Measurements from ENCODE around the gene CNNM2.
"Not testable (repeated sequence)": the region's sequence is repeated elsewhere in the genome, so short reads cannot be mapped to it uniquely, and the experiment has no call there.

CNNM2 gene

DNA sequence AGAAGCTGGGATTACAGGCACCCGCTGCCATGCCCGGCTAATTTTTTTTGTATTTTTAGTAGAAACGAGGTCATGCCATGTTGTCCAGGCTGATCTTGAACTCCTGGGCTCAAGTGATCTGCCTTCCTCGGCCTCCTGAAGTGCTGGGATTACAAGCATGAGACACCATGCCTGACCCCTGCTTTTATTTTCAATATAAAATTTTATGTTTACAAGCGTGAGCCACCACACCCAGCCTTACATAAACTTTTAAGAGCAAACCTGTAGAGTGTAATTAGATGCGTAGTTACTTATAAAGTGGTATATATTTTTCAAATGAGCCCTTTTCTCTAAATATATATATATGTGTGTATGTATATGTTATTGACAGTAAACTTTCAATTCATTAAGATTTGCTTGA lies 8.7 kb downstream of the CNNM2 start:
- no peak for DNase-seq (ENCODE audit: low read depth)

DNA sequence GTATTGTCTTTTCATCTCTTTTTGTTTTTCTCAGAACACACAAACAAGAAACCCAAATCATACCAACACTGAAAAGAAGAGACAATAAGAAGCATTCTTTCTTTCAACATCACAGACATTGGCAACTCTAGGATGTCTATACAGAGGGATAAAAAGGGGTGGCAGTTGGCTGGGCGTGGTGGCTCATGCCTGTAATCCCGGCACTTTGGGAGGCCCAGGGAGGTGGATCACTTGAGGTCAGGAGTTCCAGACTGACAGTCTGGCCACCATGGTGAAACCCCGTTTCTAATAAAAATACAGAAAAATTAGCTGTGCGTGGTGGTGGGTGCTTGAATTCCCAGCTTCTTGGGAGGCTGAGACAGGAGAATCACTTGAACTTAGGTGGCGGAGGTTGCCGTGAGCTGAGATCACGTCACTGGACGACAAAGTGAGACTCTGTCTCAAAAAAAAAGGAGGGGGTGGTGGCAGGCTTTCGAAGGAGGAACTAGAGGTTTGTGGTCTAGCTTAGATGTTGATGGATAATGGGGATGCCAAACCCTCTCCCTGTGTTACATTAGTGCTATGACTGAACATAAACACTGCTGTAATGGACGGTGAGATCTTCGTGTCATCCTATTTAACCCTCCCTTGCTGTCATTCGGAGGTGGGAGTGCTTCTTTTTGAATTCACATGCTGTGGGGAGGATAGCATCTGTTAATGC lies 9.4 kb downstream of the CNNM2 start:
- DNase-seq (ENCODE audit: low read depth) = no peak

DNA sequence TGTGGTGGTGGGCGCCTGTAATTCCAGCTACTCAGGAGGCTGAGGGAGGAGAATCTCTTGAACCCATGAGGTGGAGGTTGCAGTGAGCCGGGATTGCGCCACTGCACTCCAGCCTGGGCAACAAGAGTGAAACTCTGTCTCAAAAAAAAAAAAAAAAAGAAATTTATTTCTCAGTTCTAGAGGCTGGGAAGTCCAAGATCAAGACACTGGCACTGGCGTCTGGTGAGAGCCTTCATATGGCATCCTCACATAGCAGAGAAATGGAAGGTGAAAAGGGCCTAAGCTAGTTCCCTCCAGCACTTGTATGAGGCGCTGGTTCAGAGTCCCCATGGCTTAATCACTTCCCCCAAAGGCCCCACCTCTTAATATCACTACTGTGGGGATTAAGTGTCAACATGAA lies 10.3 kb downstream of the CNNM2 start:
- not testable (repeated sequence) for DNase-seq (ENCODE audit: low read depth)

DNA sequence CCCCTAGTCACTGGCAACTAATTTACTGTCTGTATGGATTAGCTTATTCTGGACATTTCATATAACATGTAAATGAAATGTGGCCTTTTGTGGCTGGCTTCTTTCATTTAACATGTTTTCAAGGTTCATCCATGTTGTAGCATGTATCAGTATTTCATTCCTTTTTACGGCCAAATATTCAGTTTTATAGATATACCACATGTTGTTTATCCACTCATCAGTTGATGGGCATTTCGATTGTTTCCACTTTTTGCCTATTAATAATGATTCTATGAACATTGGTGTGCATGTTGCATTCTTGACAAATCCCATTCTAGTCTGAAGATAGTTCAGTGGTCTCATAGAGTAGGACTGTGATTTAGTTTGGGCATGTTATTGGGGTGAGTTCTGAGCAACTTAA lies 12.6 kb downstream of the CNNM2 start:
- no peak for DNase-seq (ENCODE audit: low read depth)

DNA sequence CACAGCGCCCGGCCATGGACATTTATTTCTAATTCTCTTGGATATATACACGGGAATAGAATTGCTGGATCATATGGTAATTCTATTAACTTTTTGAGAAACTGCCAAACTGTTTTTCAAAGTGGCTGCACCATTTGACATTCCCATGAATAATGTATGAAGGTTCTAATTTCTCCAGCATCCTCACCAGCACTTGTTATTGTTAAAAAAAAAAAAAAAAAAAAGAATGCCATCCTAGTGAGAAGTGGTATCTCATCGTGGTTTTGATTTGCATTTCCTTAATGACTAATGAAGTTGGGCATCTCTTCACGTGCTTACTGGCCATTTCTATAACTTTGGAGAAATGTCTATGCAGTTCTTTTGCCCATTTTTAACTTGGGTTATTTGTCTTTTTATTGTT lies 13.5 kb downstream of the CNNM2 start:
- no peak for DNase-seq (ENCODE audit: low read depth)

DNA sequence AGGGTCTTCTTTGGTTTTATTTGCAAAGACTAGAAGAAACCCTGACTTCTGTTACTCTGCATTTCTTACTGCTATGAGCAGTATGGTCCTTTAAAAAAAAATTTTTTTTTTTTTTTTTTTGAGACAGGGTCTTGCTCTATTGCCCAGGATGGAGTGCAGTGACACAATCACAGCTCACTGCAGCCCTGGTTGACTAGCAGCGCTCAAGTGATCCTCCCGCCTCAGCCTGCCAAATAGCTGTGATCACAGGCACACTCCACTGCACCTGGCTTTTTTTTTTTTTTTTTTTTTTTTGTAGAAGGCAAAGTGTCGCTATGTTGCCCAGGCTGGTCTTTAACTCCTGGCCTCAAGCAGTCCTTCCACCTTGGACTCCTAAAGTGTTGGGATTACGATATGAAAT lies 17.4 kb downstream of the CNNM2 start:
- DNase-seq (ENCODE audit: low read depth) = no peak

DNA sequence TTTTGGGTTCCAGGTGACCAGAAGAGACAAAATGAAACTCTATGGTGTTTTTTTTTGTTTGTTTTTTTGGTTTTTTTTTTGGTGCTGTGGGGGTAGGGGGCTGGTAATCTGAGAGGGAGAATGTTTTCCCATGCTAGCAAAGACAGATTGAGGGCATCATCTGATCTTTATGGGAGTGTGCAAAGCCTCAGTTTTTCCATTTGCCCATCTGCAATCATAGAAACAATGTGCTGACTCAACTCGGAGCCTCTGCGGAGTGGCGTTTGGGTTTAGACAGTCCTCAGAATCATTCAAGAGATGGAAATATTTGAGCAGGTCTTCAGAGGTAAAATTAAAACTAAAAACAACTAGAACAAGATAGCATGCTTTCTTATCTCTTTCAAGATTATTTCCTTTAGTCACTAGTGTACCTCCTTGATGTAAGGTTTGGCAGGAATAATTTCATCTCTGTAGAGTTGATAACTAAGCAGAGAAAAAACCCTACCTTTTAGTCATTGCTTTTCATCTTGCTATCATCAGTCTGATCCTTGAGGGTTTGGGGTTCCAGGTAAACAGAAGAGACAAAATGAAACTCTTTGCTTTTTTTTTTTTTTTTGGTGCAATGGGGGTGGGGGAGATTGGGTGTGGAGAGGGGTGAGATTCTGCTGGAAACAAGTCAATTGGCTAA lies 18.0 kb downstream of the CNNM2 start:
- no peak for DNase-seq (ENCODE audit: low read depth)

DNA sequence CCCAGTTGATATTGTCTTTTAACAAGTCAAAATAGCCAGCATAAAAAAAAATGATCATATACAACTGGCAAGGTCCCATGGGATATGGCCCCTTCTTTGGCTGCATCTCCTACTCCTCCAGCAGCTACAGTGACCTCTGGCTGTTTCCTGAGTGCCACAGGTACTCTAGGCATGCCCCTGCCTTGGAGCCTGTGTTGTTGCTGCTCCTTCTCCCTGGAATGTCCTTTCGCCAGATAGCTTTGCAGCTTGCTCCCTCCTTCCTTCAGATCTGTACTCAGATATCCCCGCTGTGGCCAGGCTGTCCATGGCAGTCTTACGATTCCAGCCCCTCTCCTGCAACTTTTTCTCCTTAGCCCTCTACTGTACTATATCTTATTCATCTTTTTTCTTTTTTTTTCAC lies 23.3 kb downstream of the CNNM2 start:
- DNase-seq (ENCODE audit: low read depth) = no peak

DNA sequence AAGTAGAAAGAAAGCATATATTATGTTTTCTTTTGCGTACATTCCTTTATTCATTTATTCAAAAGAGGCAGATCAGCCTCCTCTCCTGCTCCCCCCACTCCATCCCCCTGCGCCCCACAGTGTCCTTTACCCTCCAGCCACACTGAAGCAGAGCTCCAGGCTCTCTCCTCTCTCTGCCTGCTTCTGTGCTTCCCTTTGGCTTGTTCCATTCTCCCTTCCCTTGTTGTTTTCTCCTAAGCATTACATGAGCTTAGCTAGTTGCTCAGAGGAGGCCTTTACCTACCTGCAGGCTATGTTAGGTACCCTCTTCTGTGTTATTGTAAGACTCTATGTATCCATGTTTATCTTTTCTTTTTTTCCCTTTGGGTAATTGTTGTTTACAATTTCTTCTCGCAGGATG lies 27.4 kb downstream of the CNNM2 start:
- DNase-seq (ENCODE audit: low read depth) = no peak

DNA sequence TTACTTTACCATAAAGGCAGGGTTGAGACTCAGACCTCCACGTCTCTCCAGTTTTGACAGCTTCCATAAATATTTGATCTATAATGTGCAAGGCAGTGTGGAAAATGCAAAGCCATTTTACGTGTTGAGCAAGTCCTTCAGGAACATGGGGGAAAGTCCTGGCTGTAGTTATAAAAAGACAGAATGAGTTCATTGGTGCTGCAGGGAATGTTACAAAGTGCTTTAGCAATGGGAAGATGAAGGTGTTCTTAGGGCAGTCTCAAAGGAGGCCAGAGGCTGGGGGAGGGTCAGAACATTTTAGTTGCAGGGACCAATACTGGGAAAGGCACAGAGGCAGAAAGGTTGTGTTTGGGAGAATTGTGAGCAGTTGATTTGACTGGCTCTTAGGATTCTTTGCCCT lies 27.9 kb downstream of the CNNM2 start:
- DNase-seq (ENCODE audit: low read depth) = no peak

DNA sequence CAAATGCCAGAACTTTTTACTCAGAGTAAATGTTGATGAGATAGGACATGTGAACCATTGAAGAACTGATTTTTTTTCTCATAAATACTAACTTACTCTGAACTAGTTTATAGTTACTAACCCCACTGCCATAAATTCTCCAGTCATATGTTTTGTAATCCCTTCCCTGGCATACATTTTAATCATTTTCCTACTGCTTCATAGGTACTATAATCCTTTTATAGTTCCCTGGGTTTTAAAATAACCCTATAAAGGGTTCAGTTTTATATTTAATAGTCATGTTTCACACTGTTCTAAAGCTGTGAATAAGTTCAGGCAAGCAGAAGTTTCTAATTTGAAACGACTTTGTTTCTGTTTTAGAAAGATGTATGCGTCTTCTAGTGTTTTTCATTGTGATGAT lies 28.9 kb downstream of the CNNM2 start:
- DNase-seq (ENCODE audit: low read depth) = no peak

DNA sequence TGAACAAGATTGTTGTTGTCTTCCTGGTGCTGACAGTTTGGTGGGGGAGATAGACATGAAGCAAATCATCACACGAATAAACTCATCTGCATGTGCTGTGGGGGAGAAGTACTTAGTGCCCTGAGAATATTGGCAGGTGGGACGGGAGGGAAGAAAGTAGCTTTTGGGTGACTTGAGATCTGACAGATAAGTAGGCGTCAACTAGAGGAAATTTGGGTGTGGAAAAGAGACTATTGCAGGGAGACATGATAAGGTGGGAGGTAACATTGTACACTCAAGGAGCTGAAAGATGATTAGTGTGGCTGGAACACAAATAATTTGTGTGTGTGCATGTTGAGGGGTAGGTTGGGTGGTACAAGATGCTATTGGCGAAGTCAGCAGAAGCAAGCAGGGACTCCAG lies 30.1 kb downstream of the CNNM2 start:
- no peak for DNase-seq (ENCODE audit: low read depth)

DNA sequence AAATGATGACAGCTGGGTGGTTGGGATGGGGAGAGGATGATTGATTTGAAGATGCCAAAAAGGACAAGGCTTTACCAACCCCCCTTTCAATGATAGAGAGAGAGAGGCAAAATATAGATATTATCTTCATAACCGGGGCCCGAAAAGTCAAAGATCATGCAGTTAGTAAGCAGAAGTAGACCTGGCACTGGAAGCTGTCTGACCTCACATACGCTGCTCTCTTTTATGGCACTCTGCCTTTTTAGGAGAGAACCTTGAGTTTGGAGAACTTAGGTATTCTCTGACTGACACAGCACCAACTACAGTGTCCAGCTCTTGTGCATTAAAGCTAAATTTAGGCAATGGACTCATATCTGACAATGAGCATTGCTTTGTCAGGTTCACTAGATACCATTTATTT lies 30.7 kb downstream of the CNNM2 start:
- DNase-seq (ENCODE audit: low read depth) = no peak

DNA sequence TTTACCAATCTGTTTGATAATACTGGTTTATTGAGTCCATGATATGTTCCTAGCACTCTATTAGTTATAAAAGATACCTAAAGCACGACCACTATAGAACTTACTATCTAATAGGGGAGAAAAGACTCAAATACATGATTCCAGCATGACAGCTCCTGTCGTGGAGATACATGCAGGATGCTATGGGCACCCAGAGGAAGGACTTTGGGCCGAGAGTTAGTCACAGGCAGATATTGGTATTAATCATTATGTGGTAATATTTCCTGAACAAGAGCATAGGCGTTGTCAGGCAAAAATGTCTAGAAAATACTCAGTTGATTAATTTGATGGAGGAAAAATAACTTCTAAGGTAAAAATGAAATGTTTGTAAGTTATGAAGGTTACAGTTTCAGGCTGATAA lies 31.8 kb downstream of the CNNM2 start:
- no peak for DNase-seq (ENCODE audit: low read depth)

DNA sequence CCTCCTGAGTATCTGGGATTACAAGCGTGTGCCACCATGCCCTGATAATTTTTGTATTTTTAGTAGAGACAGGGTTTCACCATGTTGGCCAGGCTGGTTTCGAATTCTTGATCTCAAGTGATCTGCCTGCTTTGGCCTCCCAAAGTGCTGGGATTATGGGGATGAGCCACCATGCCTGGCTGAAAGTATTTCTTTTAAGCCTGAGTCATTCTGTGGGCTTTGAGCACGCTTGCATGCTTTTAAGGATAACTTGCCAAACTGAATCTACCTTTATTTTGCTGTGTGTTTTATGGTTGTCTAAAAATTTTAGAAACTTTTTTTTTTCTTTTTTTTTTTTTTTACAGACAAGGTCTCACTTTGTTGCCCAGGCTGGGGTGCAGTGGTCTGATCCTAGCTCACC lies 33.2 kb downstream of the CNNM2 start:
- no peak for DNase-seq (ENCODE audit: low read depth)

DNA sequence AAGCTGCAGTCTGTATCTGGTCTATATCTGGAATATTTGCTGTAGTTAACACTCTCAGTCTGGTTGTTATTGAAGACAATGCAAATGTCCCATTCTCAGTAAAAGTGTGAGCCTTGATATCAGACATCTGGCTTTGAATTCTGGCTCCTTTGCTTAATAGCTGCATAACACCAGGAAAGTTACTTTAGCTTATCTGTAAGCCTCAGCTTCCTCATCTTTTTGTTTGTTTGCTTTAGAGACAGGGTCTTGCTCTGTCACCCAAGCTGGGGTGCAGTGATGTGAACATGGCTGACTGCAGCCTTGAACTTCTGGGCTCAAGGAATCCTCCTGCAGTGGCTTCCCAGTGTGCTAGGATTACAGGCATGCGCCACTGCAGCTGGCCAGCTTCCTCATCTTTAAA lies 41.3 kb downstream of the CNNM2 start:
- DNase-seq (ENCODE audit: low read depth) = no peak

DNA sequence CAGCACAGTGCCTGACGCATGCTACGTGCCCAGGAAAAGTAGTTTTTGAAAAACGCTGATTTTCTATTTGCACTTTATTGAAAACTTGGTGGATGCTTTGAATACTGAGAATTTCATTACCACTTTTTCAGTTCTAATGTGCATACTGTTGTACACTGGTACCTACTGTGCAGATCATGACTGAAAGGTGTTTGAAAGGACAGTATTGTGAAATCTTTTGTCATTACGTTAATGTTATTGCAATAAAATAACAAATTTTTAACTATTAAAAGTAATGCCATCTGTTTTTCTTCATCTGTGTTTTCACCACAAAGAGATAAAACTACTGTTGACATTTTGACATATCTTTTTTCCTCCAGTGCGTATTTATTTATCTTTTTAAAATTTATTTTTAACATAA lies 42.1 kb downstream of the CNNM2 start:
- no peak for DNase-seq (ENCODE audit: low read depth)

DNA sequence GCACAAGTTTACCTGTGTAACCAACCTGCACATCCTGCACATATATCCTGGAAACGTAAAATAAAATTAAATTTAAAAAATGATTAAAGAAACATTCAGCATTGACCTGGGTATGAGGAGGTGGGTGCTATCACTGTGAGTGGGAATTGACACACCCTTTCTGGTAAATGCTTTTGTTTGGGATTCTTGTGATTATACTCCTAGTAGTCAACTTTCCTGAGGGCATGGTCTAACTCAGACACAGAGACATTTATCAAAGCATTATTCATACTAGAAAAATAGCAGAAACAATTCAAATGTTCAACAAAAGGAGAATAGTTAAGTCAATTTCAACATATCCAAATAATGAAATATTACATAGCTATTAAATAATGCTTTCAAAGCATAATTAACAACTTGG lies 44.2 kb downstream of the CNNM2 start:
- no peak for DNase-seq (ENCODE audit: low read depth)

DNA sequence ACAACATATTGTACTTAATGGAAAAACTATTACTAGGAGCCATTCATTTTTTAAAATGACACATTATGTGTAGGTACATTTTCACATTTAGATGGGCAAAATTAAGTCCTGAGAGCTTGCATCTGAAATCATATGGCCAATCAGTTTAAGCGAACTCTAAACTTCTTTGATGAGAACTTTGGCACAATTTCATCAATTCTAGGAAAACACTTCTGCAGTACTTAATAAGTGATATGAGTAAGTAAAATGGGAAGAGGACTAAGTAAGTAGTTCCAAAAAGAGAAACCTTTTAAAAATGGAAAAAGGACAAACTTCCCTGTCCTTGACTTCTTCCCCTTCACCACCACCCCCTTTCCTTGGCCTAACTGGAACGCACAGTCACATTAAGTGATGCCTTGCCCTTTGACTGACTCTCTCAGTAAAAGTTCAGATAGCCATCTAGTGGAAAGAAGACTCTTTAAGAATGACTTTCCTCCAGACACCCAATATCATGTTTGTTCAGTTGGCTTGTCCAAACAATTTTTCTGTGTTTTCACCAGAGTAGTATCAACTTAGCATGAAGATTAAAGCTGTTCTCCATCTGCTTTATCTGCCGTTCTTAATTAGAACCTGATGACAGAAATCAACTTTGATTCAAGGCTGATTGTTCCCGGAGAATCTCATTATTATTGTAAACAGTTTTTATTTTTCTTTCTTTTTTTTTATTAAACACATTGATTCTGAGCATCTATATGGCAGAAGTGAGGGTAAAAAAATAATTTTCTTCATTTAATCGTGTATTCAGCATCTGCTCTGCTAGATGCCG lies 45.1 kb downstream of the CNNM2 start:
- no peak for DNase-seq (ENCODE audit: low read depth)

DNA sequence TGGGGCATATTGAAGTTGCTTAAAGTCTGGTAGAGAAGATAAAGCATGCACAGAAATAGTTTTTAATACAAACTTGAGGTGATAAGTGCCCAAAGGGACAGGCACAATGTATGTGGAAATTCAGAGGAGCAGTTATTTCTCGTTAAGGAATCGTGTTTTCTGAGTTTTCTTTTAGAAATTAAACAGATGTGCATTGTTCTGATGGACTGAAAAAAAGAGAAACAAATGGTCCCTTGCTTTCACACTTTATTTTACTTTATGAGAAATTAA lies 45.6 kb downstream of the CNNM2 start:
- DNase-seq (ENCODE audit: low read depth) = no peak

DNA sequence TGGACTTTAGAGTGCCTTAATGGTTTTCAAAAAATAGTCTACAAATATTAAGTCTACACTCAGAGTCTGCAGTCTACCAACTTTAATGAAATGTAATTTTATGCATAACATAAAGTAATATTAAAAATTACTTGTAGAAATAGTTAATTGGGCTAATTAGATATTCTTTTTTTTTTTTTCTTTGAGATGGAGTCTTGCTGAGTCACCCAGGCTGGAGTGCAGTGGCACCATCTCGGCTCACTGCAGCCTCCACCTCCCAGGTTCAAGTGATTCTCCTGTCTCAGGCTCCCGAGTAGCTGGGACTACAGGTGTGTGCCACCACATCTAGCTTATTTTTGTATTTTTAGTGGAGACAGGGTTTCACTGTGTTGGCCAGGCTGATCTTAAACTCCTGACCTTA lies 46.0 kb downstream of the CNNM2 start:
- not testable (repeated sequence) for DNase-seq (ENCODE audit: low read depth)

DNA sequence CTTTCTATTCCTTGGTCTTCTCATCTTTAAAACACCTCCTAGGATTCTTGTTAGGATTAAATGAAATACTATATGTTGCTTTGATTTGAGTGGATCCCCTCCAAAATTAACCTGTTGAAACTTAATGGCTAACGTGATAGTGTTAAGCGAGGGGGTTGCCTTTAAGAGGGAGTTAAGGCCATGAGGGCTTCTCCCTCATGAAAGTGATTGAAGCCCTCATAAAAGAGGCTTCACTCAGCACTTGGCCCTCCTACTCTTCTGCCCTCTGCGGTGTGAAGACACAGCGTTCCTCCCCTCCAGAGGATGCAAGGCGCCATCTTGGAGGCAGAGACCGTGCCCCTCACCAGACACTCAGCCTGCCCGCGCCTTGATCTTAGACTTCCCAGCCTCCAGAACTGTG lies 46.6 kb downstream of the CNNM2 start:
- DNase-seq (ENCODE audit: low read depth) = no peak

DNA sequence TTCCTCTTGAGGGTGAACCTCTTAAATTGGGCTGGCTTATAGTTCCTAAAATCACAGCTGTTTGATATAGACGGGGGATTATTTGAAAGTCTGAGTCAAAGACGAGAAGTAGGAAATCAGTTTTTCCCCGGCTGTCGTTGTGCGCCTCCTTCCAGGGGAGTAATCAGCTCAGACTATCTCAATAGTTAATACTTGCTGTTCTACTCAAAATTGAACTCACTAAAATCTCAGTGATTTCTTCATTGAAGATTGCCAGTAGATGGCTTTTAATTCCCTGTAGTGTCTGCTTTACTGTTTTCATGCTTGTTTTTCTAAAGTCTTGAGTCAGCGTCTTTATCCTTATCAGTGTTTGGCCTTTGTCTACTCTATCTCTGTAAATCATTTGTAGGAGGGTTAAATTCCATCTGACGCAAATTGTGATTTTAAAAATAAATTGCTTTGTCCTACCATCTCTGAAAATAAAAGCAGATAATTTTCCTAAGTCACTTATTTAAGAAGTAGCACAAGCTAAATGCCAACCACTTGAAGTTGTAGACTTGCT lies 47.3 kb downstream of the CNNM2 start:
- DNase-seq (ENCODE audit: low read depth) = no peak
